SK-N-SH (cell line): ENCODE data around the gene ITGA6.
"Not testable (repeated sequence)": the region's sequence is repeated elsewhere in the genome, so short reads cannot be mapped to it uniquely, and the experiment has no call there.

Experiments used
- CTCF ChIP-seq: fragments of 200-600 bp; sonication (generic); IDR thresholded peaks from 2 replicates; pipeline ENCODE4 v1.6.1; 2017; ENCODE audit warnings: antibody characterized with exemption, mild to moderate bottlenecking, moderate library complexity
- ELF1 ChIP-seq: IDR thresholded peaks from 2 replicates; pipeline ENCODE4 v1.4.0; 2012
- EP300 ChIP-seq, 2 experiments: IDR thresholded peaks; 2 replicates each; pipeline versions ENCODE4 v1.4.0 to v1.6.1; 2012; ENCODE audit warnings: borderline replicate concordance in 1 of 2, low read depth in 1 of 2, low read length in 1 of 2
- EZH2phosphoT487 ChIP-seq: fragments of 200-600 bp; sonication (generic); IDR thresholded peaks from 2 replicates; pipeline ENCODE4 v1.6.1; 2017; ENCODE audit warnings: low read depth, mixed run types, mild to moderate bottlenecking, antibody characterized with exemption, moderate library complexity, borderline replicate concordance
- FOXM1 ChIP-seq: IDR thresholded peaks from 2 replicates; pipeline ENCODE4 v1.4.0; 2012; ENCODE audit warnings: low read depth, mild to moderate bottlenecking
- GATA2 ChIP-seq: sonication (generic); formaldehyde crosslinking; IDR thresholded peaks from 2 replicates; pipeline ENCODE4 v1.5.0; 2020; ENCODE audit warnings: mild to moderate bottlenecking, missing genetic modification reagents
- MAX ChIP-seq: IDR thresholded peaks from 2 replicates; pipeline ENCODE4 v1.4.0; 2012; ENCODE audit warnings: low read depth
- RCOR1 ChIP-seq: fragments of 150-350 bp; IDR thresholded peaks from 2 replicates; pipeline ENCODE4 v1.6.1; 2017; ENCODE audit warnings: antibody characterized with exemption, low read length
- REST ChIP-seq: IDR thresholded peaks from 2 replicates; pipeline ENCODE4 v1.6.1; 2012; ENCODE audit warnings: mild to moderate bottlenecking, low read depth, low read length, moderate library complexity
- TAF1 ChIP-seq: IDR thresholded peaks from 2 replicates; pipeline ENCODE4 v1.6.1; 2012; ENCODE audit warnings: low read depth, mild to moderate bottlenecking, low read length, moderate library complexity, borderline replicate concordance
- USF2 ChIP-seq: fragments of 150-350 bp; IDR thresholded peaks from 2 replicates; pipeline ENCODE4 v1.6.1; 2017; ENCODE audit warnings: antibody characterized with exemption, low read length, low read depth, borderline replicate concordance

- TF ChIP-seq RCOR1; TAF1; FOXM1; CTCF; REST; ELF1; EP300 (IDR thresholded peaks at IDR 0.05; ENCODE audit: borderline replicate concordance in 1 of 2, low read depth in 1 of 2, low read length in 1 of 2); USF2; GATA2 (CRISPR knock-in tag); EZH2phosphoT487; MAX: not testable (repeated sequence)
These were observed 110.5 kb downstream of the ITGA6 start for GRCh38 chr2:172537851-172538250.
